H9 (cell line): ENCODE data around the gene AMT. TPM values are rescaled to one million over a fixed set of nuclear protein-coding genes. Genes with fewer than 3 reads are reported as not detected.
A peak's percentile ranks its signal among the peaks of the same experiment; 100 is the strongest.

Experiments used
- DNase-seq: peaks from one replicate; pipeline ENCODE4 v3.0.0-alpha.2; 2017
- H2AFZ ChIP-seq: one replicate; pipeline ENCODE4 v1.6.1; 2013; ENCODE audit warnings: mild to moderate bottlenecking, low read length, control low read depth, moderate library complexity
- H2AK5ac ChIP-seq: 2 replicates; pipeline ENCODE4 v1.6.1; 2013; ENCODE audit warnings: low read length, control low read depth, mixed read lengths; ENCODE audit not compliant: insufficient read length
- H2BK120ac ChIP-seq: one replicate; pipeline ENCODE4 v1.6.1; 2013; ENCODE audit warnings: low read depth, mild to moderate bottlenecking, low read length, control low read depth, inconsistent platforms; ENCODE audit not compliant: poor library complexity, severe bottlenecking
- H2BK12ac ChIP-seq: 2 replicates; pipeline ENCODE4 v1.6.1; 2013; ENCODE audit warnings: low read length, control low read depth, mixed read lengths, low read depth; ENCODE audit not compliant: insufficient read length
- H2BK15ac ChIP-seq: 2 replicates; pipeline ENCODE4 v1.6.1; 2013; ENCODE audit warnings: low read depth, low read length, control low read depth
- H2BK20ac ChIP-seq: one replicate; pipeline ENCODE4 v1.6.1; 2013; ENCODE audit warnings: low read depth, mild to moderate bottlenecking, low read length, control low read depth, inconsistent platforms; ENCODE audit not compliant: poor library complexity, severe bottlenecking
- H2BK5ac ChIP-seq: 2 replicates; pipeline ENCODE4 v1.6.1; 2013; ENCODE audit warnings: low read length, control low read depth, mixed read lengths; ENCODE audit not compliant: insufficient read length
- H3K14ac ChIP-seq: 2 replicates; pipeline ENCODE4 v1.6.1; 2013; ENCODE audit warnings: low read length, control low read depth; ENCODE audit not compliant: insufficient read depth
- H3K18ac ChIP-seq: 2 replicates; pipeline ENCODE4 v1.6.1; 2013; ENCODE audit warnings: low read depth, mild to moderate bottlenecking, mixed read lengths, low read length, control low read depth; ENCODE audit not compliant: insufficient read length
- H3K23ac ChIP-seq: 2 replicates; pipeline ENCODE4 v1.6.1; 2013; ENCODE audit warnings: low read length, control low read depth, mixed read lengths, low read depth; ENCODE audit not compliant: insufficient read length
- H3K23me2 ChIP-seq: 2 replicates; pipeline ENCODE4 v1.6.1; 2013; ENCODE audit warnings: low read depth, mild to moderate bottlenecking, mixed read lengths, low read length, control low read depth; ENCODE audit not compliant: insufficient read length, poor library complexity, severe bottlenecking
- H3K27ac ChIP-seq: 2 replicates; pipeline ENCODE4 v1.5.1; 2013; ENCODE audit warnings: low read length, control low read depth, mixed read lengths, low read depth; ENCODE audit not compliant: insufficient read length
- H3K27me3 ChIP-seq: 2 replicates; pipeline ENCODE4 v1.6.1; 2013; ENCODE audit warnings: low read length, control low read depth, inconsistent platforms; ENCODE audit not compliant: insufficient read depth
- H3K4ac ChIP-seq: 2 replicates; pipeline ENCODE4 v1.6.1; 2013; ENCODE audit warnings: low read depth, mild to moderate bottlenecking, control low read depth, inconsistent platforms, low read length, moderate library complexity
- H3K4me1 ChIP-seq: 2 replicates; pipeline ENCODE4 v1.6.1; 2013; ENCODE audit warnings: low read length, control low read depth, inconsistent platforms; ENCODE audit not compliant: insufficient read depth
- H3K4me2 ChIP-seq: 2 replicates; pipeline ENCODE4 v1.6.1; 2013; ENCODE audit warnings: low read length, control low read depth, mixed read lengths; ENCODE audit not compliant: insufficient read length, insufficient read depth
- H3K56ac ChIP-seq: 2 replicates; pipeline ENCODE4 v1.6.1; 2013; ENCODE audit warnings: low read depth, mild to moderate bottlenecking, mixed read lengths, low read length, control low read depth; ENCODE audit not compliant: insufficient read length
- H3K79me1 ChIP-seq: 2 replicates; pipeline ENCODE4 v1.6.1; 2013; ENCODE audit warnings: low read depth, mild to moderate bottlenecking, moderate library complexity, low read length, control low read depth, inconsistent platforms; ENCODE audit not compliant: insufficient read depth, poor library complexity, severe bottlenecking
- H3K79me2 ChIP-seq: 2 replicates; pipeline ENCODE4 v1.6.1; 2013; ENCODE audit warnings: low read length, control low read depth, inconsistent platforms; ENCODE audit not compliant: insufficient read depth
- H3K9ac ChIP-seq: 2 replicates; pipeline ENCODE4 v1.6.1; 2013; ENCODE audit warnings: low read length, control low read depth, mixed read lengths; ENCODE audit not compliant: insufficient read length; ENCODE audit errors: extremely low read depth
- H3K9me3 ChIP-seq: one replicate; pipeline ENCODE4 v1.6.1; 2013; ENCODE audit warnings: low read depth, low read length, inconsistent platforms; ENCODE audit not compliant: control insufficient read depth
- H3T11ph ChIP-seq: one replicate; pipeline ENCODE4 v1.6.1; 2013; ENCODE audit warnings: mild to moderate bottlenecking, low read length, control low read depth, inconsistent platforms
- H4K20me1 ChIP-seq: one replicate; pipeline ENCODE4 v1.6.1; 2013; ENCODE audit not compliant: control insufficient read depth, insufficient read length, insufficient read depth
- H4K5ac ChIP-seq: 2 replicates; pipeline ENCODE4 v1.6.1; 2013; ENCODE audit warnings: low read depth, mild to moderate bottlenecking, mixed read lengths, low read length, control low read depth; ENCODE audit not compliant: insufficient read length
- H4K8ac ChIP-seq: replicated peaks from 2 replicates; pipeline ENCODE4 v1.6.1; 2013; ENCODE audit warnings: low read length, control low read depth, mixed read lengths, low read depth; ENCODE audit not compliant: insufficient read length
- H4K91ac ChIP-seq: 2 replicates; pipeline ENCODE4 v1.6.1; 2013; ENCODE audit warnings: low read depth, mild to moderate bottlenecking, moderate library complexity, mixed read lengths, low read length, control low read depth; ENCODE audit not compliant: insufficient read length
- H3K27ac Mint-ChIP-seq, 3 experiments: 2 replicates in 2 of 3; 3 replicates in 1 of 3; pipeline ENCODE4 v1.8.0; 2020 to 2021; ENCODE audit warnings: mixed read lengths in 3 of 3, mild to moderate bottlenecking in 1 of 3, moderate library complexity in 1 of 3
- H3K27me3 Mint-ChIP-seq: 2 replicates; pipeline ENCODE4 v1.8.0; 2021; ENCODE audit warnings: low read depth, mild to moderate bottlenecking, moderate library complexity, mixed read lengths
- H3K36me3 Mint-ChIP-seq, 3 experiments: 2 replicates in 2 of 3; 3 replicates in 1 of 3; pipeline ENCODE4 v1.8.0; 2020 to 2021; ENCODE audit warnings: low read depth in 3 of 3, mixed read lengths in 3 of 3; ENCODE audit not compliant: insufficient read depth in 1 of 3
- H3K4me1 Mint-ChIP-seq, 2 experiments: 2 replicates each; pipeline ENCODE4 v1.8.0; 2020; ENCODE audit warnings: mixed read lengths in 2 of 2
- H3K4me3 Mint-ChIP-seq, 2 experiments: 2 replicates in 1 of 2; 3 replicates in 1 of 2; pipeline ENCODE4 v1.8.0; 2020 to 2021; ENCODE audit warnings: mild to moderate bottlenecking in 2 of 2, mixed read lengths in 2 of 2, moderate library complexity in 1 of 2
- H3K9me3 Mint-ChIP-seq, 2 experiments: 2 replicates in 1 of 2; 3 replicates in 1 of 2; pipeline ENCODE4 v1.8.0; 2020; ENCODE audit warnings: mild to moderate bottlenecking in 2 of 2, mixed read lengths in 2 of 2, moderate library complexity in 1 of 2
- CTCF ChIP-seq: fragments of 200-600 bp; sonication (generic); conservative IDR thresholded peaks from 3 replicates; pipeline ENCODE4 v1.8.0; 2021; ENCODE audit warnings: antibody characterized with exemption, mild to moderate bottlenecking
- WGBS: extraction: QIAGEN DNeasy Blood & Tissue Kit; methylation state at CpG from one replicate; pipeline ENCODE4 v1.1.7; 2013; ENCODE audit warnings: missing lambda C conversion rate, low lambda C conversion rate, mixed read lengths; ENCODE audit not compliant: insufficient read length; ENCODE audit errors: extremely low coverage; 5-methylcytosine and 5-hydroxymethylcytosine counted together
- total RNA-seq: library from RNA; stranded (reverse); gene quantifications from 2 replicates; pipeline ENCODE4 v1.2.1, GENCODE V29; 2021

Gene AMT
- total RNA-seq, 1 experiment from 2014 or later = 41.2 TPM

GRCh38 chr3:49383387-49383786, 38.9 kb downstream of the AMT start:
- H3K27me3 ChIP-seq = no peaks in the 10 kb centered on the region
- no peaks in the 10 kb centered on the region; a peak in 1 of 5 replicates for H3K9me3 Mint-ChIP-seq
- H2BK20ac ChIP-seq = no peak overlapping the region
- H3K4me3 Mint-ChIP-seq = no peak overlapping the region
- no peak overlapping the region for H2BK15ac ChIP-seq
- H3K18ac ChIP-seq = no peak overlapping the region
- no peaks in the 10 kb centered on the region for H3K9me3 ChIP-seq
- no peak for TF ChIP-seq CTCF
- no peaks in the 10 kb centered on the region for H4K20me1 ChIP-seq
- no peak overlapping the region for H4K5ac ChIP-seq
- no peak overlapping the region for H4K91ac ChIP-seq
- no peak overlapping the region for H2BK120ac ChIP-seq
- H3K27ac Mint-ChIP-seq = peak overlapping the region in 1 of 3 experiments; percentile 40; a peak in 2 of 7 replicates
- no peak overlapping the region for H3K9ac ChIP-seq
- peaks cover 2 to 6% of the 10 kb centered on the region in 2 experiments; a peak in 3 of 4 replicates for H3K4me1 Mint-ChIP-seq
- H3K36me3 Mint-ChIP-seq = peaks cover 2 to 9% (median 7%) of the 10 kb centered on the region in 3 experiments; a peak in 6 of 7 replicates
- no peak overlapping the region for H2AFZ ChIP-seq
- WGBS = no CpG with 5 or more reads among the region's 5 CpGs
- H2AK5ac ChIP-seq = no peak overlapping the region
- no peak overlapping the region for H3T11ph ChIP-seq
- no peak overlapping the region for H2BK12ac ChIP-seq
- H3K23ac ChIP-seq = no peak overlapping the region
- H3K79me1 ChIP-seq = peaks cover 23% of the 10 kb centered on the region
- H3K27ac ChIP-seq = no peak overlapping the region
- H3K14ac ChIP-seq = no peak overlapping the region
- peaks cover 42% of the 10 kb centered on the region; the same call in 1 of the 2 replicates for H3K79me2 ChIP-seq
- no peak overlapping the region for H3K56ac ChIP-seq
- H3K23me2 ChIP-seq = no peaks in the 10 kb centered on the region
- H3K4me1 ChIP-seq = no peaks in the 10 kb centered on the region
- DNase-seq = no peak
- H3K4me2 ChIP-seq = no peak overlapping the region
- no peaks in the 10 kb centered on the region for H3K27me3 Mint-ChIP-seq
- no peak overlapping the region for H3K4ac ChIP-seq
- H2BK5ac ChIP-seq = no peak overlapping the region
- H4K8ac ChIP-seq = no peak overlapping the region
